ACHN (cell line): ENCODE results near the gene HPSE2.

Experiments used
- DNase-seq: peaks from one replicate; pipeline ENCODE4 v3.0.0-alpha.2; 2015
- in situ Hi-C: cut with HindIII; loops from 2 replicates; pipeline ENCODE4 v1.10.0; 2017; ENCODE audit warnings: low sequenced_read_pairs, low pct_ligation_motif_present, low pct_unique_long_range_greater_than_20kb

Gene HPSE2

GRCh38 chr10:98423691-98424120, 811.9 kb downstream of the HPSE2 start:
- in situ Hi-C loops, result no loop called here
- DNase-seq, result no peak

- no peak for DNase-seq
- in situ Hi-C loops, result no loop called here
These were observed 813.5 kb downstream of the HPSE2 start for GRCh38 chr10:98422182-98422581.

GRCh38 chr10:98420786-98421185, 814.9 kb downstream of the HPSE2 start:
- DNase-seq, result no peak
- in situ Hi-C loops, result no loop called here

GRCh38 chr10:98419469-98420261, 816.0 kb downstream of the HPSE2 start:
- no peak for DNase-seq
- in situ Hi-C loops, result no loop called here

- DNase-seq, result no peak
- in situ Hi-C loops, result no loop called here
These were observed 816.8 kb downstream of the HPSE2 start for GRCh38 chr10:98418665-98419468.

GRCh38 chr10:98417973-98418664, 817.5 kb downstream of the HPSE2 start:
- in situ Hi-C loops, result no loop called here
- no peak for DNase-seq

- DNase-seq, result no peak
- in situ Hi-C loops, result no loop called here
These were observed 818.1 kb downstream of the HPSE2 start for GRCh38 chr10:98417481-98417959.

- no peak for DNase-seq
- in situ Hi-C loops, result no loop called here
These were observed 818.9 kb downstream of the HPSE2 start for GRCh38 chr10:98416606-98417388.

GRCh38 chr10:98415731-98416119, 819.9 kb downstream of the HPSE2 start:
- DNase-seq, result peak; percentile 12
- in situ Hi-C loops, result no loop called here

GRCh38 chr10:98414932-98415730, 820.5 kb downstream of the HPSE2 start, which contains the start of gene PYROXD2:
Gene PYROXD2, minus strand, starts transcription at chr10:98415182. Its CDS starts 47 bp downstream, at chr10:98415135.
- DNase-seq, result peak; percentile 96

GRCh38 chr10:98414578-98414931, 821.1 kb downstream of the HPSE2 start:
- DNase-seq, result no peak
- in situ Hi-C loops, result no loop called here

More at GRCh38 chr10:98414932-98415730, 820.5 kb downstream of the HPSE2 start, which contains the start of gene PYROXD2:
- in situ Hi-C loops, result no loop called here

GRCh38 chr10:98411768-98412167, 823.9 kb downstream of the HPSE2 start:
- in situ Hi-C loops, result no loop called here
- no peak for DNase-seq

- in situ Hi-C loops, result no loop called here
- no peak for DNase-seq
These were observed 824.5 kb downstream of the HPSE2 start for GRCh38 chr10:98411166-98411565.

- no peak for DNase-seq
- in situ Hi-C loops, result no loop called here
These were observed 824.9 kb downstream of the HPSE2 start for GRCh38 chr10:98410759-98411158.

GRCh38 chr10:98410135-98410743, 825.4 kb downstream of the HPSE2 start:
- in situ Hi-C loops, result no loop called here
- no peak for DNase-seq

- DNase-seq, result no peak
- in situ Hi-C loops, result no loop called here
These were observed 826.9 kb downstream of the HPSE2 start for GRCh38 chr10:98408799-98409198.

GRCh38 chr10:98407744-98408241, 827.9 kb downstream of the HPSE2 start:
- no peak for DNase-seq
- in situ Hi-C loops, result no loop called here
